HepG2 (cell line): Measurements from ENCODE around the gene CTSW. TPM values are rescaled to one million over a fixed set of nuclear protein-coding genes. Genes with fewer than 3 reads are reported as not detected.
A peak's percentile ranks its signal among the peaks of the same experiment; 100 is the strongest.

Experiments
- ATAC-seq: fragments of 200-7000 bp; cut with Tn5 transposase; 3 replicates; pipeline ENCODE4 v1.9.1; 2020; ENCODE audit warnings: mild to moderate bottlenecking, moderate library complexity
- BruUV-seq: library from RNA; stranded (reverse); fragments of 400-500 nt; replicated peaks from 2 replicates; lab custom pipeline; 2021; lab: Mats Ljungman, UMichigan
- CTCF ChIA-PET: fragments of 300-600 bp; formaldehyde crosslinking; extraction: SDS; loops from one replicate; lab custom pipeline; 2021; ENCODE audit warnings: low total read pairs, inconsistent platforms, low intra/inter-chr PET ratio; lab: Yijun Ruan, JAX
- POLR2A ChIA-PET: fragments of 350-600 bp; sonication (Branson Sonifier 250); formaldehyde crosslinking; loops from one replicate; lab custom pipeline; 2020; ENCODE audit warnings: antibody characterized with exemption, inconsistent platforms; lab: Yijun Ruan, JAX
- DNase-seq: peaks from one replicate; pipeline ENCODE4 v3.0.0-alpha.2; 2015; ENCODE audit warnings: low spot score
- FAIRE-seq: peaks from 3 replicates; lab custom pipeline; 2011; peaks lifted over from hg19 to GRCh38; lab: Jason Lieb, UNC
- H2AFZ ChIP-seq: one replicate; pipeline ENCODE4 v1.6.1; 2011; ENCODE audit warnings: low read length, inconsistent platforms
- H3K27ac ChIP-seq: fragments of 300-600 bp; 3 replicates; pipeline ENCODE4 v1.8.0; 2011; ENCODE audit warnings: mixed run types, mild to moderate bottlenecking, mixed read lengths, low read length, inconsistent platforms; ENCODE audit not compliant: insufficient read depth; ENCODE audit errors: extremely low read length
- H3K27me3 ChIP-seq, 2 experiments: fragments of 200-600 bp in 1 of 2; 2 replicates in 1 of 2; 3 replicates in 1 of 2; pipeline versions ENCODE4 v1.6.0 to v1.8.0; 2011; ENCODE audit warnings: low read length in 2 of 2, mild to moderate bottlenecking in 2 of 2, moderate library complexity in 2 of 2, inconsistent platforms in 1 of 2; ENCODE audit not compliant: insufficient read depth in 2 of 2, control insufficient read depth in 1 of 2
- H3K36me3 ChIP-seq, 2 experiments: fragments of 200-600 bp in 1 of 2; replicated peaks in 1 of 2; 2 replicates in 1 of 2; 3 replicates in 1 of 2; pipeline versions ENCODE4 v1.5.1 to v1.8.0; 2011; ENCODE audit warnings: low read length in 2 of 2, inconsistent platforms in 1 of 2; ENCODE audit not compliant: insufficient read depth in 2 of 2, control insufficient read depth in 1 of 2
- H3K4me1 ChIP-seq: 2 replicates; pipeline ENCODE4 v1.5.1; 2012; ENCODE audit warnings: low read length, inconsistent platforms; ENCODE audit not compliant: insufficient read depth
- H3K4me2 ChIP-seq: 2 replicates; pipeline ENCODE4 v1.6.0; 2011; ENCODE audit warnings: low read depth, low read length, inconsistent platforms
- H3K4me3 ChIP-seq, 3 experiments: fragments of 200-600 bp in 1 of 3; sonication (generic), shearing (Covaris generic) in 1 of 3; replicated peaks in 1 of 3; 2 replicates each; pipeline ENCODE4 v1.5.1; 2011 to 2016; ENCODE audit warnings: low read length in 3 of 3, inconsistent platforms in 2 of 3, low read depth in 2 of 3, mild to moderate bottlenecking in 2 of 3, control low read depth in 1 of 3, mixed read lengths in 1 of 3; ENCODE audit not compliant: insufficient read depth in 1 of 3
- H3K79me2 ChIP-seq: one replicate; pipeline ENCODE4 v1.6.1; 2011; ENCODE audit warnings: low read length, inconsistent platforms; ENCODE audit not compliant: insufficient read depth
- H3K9ac ChIP-seq: 2 replicates; pipeline ENCODE4 v1.6.0; 2011; ENCODE audit warnings: mild to moderate bottlenecking, low read depth, low read length, inconsistent platforms; ENCODE audit not compliant: insufficient read depth
- H3K9me3 ChIP-seq: 2 replicates; pipeline ENCODE4 v1.5.1; 2012; ENCODE audit warnings: mild to moderate bottlenecking, low read length
- H4K20me1 ChIP-seq: 2 replicates; pipeline ENCODE4 v1.6.0; 2011; ENCODE audit warnings: inconsistent platforms, mild to moderate bottlenecking, low read length, moderate library complexity; ENCODE audit not compliant: insufficient read depth
- ADNP ChIP-seq: sonication (generic); formaldehyde crosslinking; IDR thresholded peaks from 2 replicates; pipeline ENCODE4 v1.4.0; 2020; ENCODE audit warnings: missing genetic modification reagents
- AGO2 ChIP-seq: fragments of 200-400 bp; formaldehyde crosslinking; optimal IDR thresholded peaks from 2 replicates; pipeline ENCODE3; 2017; ENCODE audit warnings: mild to moderate bottlenecking, low read depth, low read length, moderate library complexity
- BRD4 ChIP-seq: sonication (generic); formaldehyde crosslinking; IDR thresholded peaks from 2 replicates; pipeline ENCODE4 v1.4.0; 2020; ENCODE audit warnings: missing genetic modification reagents
- CC2D1A ChIP-seq: sonication (generic); formaldehyde crosslinking; IDR thresholded peaks from 2 replicates; pipeline ENCODE4 v1.8.1; 2023; ENCODE audit warnings: mild to moderate bottlenecking, missing genetic modification reagents
- ELF4 ChIP-seq: sonication (generic); formaldehyde crosslinking; IDR thresholded peaks from 2 replicates; pipeline ENCODE4 v1.5.0; 2020; ENCODE audit warnings: missing genetic modification reagents, mild to moderate bottlenecking, moderate library complexity, borderline replicate concordance
- FOXA3 ChIP-seq: IDR thresholded peaks from 2 replicates; pipeline ENCODE4 v1.6.1; 2016; ENCODE audit warnings: missing genetic modification reagents, missing compliant biosample characterization
- GLI4 ChIP-seq: sonication (generic); formaldehyde crosslinking; IDR thresholded peaks from 2 replicates; pipeline ENCODE4 v1.5.1; 2020; ENCODE audit warnings: missing genetic modification reagents, mild to moderate bottlenecking, moderate library complexity, borderline replicate concordance
- KLF6 ChIP-seq: IDR thresholded peaks from 2 replicates; pipeline ENCODE4 v1.8.0; 2016; ENCODE audit warnings: missing biosample characterization, missing genetic modification reagents
- MED1 ChIP-seq: sonication (generic); formaldehyde crosslinking; IDR thresholded peaks from 2 replicates; pipeline ENCODE4 v1.4.0; 2020; ENCODE audit warnings: missing genetic modification reagents
- NPAS2 ChIP-seq: sonication (generic); formaldehyde crosslinking; IDR thresholded peaks from 2 replicates; pipeline ENCODE4 v1.8.0; 2022; ENCODE audit warnings: mild to moderate bottlenecking, missing genetic modification reagents, borderline replicate concordance
- RBFOX2 ChIP-seq: fragments of 200-400 bp; formaldehyde crosslinking; IDR thresholded peaks from 2 replicates; pipeline ENCODE4 v1.6.1; 2017; ENCODE audit warnings: low read depth, mild to moderate bottlenecking, low read length
- SATB2 ChIP-seq: sonication (generic); formaldehyde crosslinking; IDR thresholded peaks from 2 replicates; pipeline ENCODE4 v1.5.0; 2020; ENCODE audit warnings: missing genetic modification reagents
- SP140L ChIP-seq: sonication (generic); formaldehyde crosslinking; IDR thresholded peaks from 2 replicates; pipeline ENCODE4 v1.4.0; 2020; ENCODE audit warnings: missing genetic modification reagents, borderline replicate concordance
- SUZ12 ChIP-seq: fragments of 150-350 bp; IDR thresholded peaks from 2 replicates; pipeline ENCODE4 v1.6.1; 2014; ENCODE audit warnings: low read depth, low read length
- ZBTB25 ChIP-seq: IDR thresholded peaks from 2 replicates; pipeline ENCODE4 v1.6.1; 2018; ENCODE audit warnings: missing genetic modification reagents
- ZNF10 ChIP-seq: sonication (generic); formaldehyde crosslinking; IDR thresholded peaks from 2 replicates; pipeline ENCODE4 v1.4.0; 2020; ENCODE audit warnings: mild to moderate bottlenecking, low read depth, missing genetic modification reagents, borderline replicate concordance
- ZSCAN12 ChIP-seq: sonication (generic); formaldehyde crosslinking; IDR thresholded peaks from 2 replicates; pipeline ENCODE4 v1.9.0; 2021; ENCODE audit warnings: mild to moderate bottlenecking, missing genetic modification reagents
- WGBS: methylation state at CpG from one replicate; pipeline ENCODE4 v1.1.6; 2017; ENCODE audit warnings: low lambda C conversion rate; 5-methylcytosine and 5-hydroxymethylcytosine counted together
- in situ Hi-C: cut with HindIII; loops from 2 replicates; pipeline ENCODE4 v1.10.0; 2017; ENCODE audit warnings: low pct_unique_long_range_greater_than_20kb; ENCODE audit not compliant: extremely low pct_ligation_motif_present
- intact Hi-C: fragments of 100-400 bp; cut with micrococcal nuclease; formaldehyde crosslinking; loops from one replicate; pipeline ENCODE4 v1.10.0; 2022; ENCODE audit not compliant: unreplicated experiment
- polyA plus RNA-seq, 8 experiments: library from polyadenylated mRNA; depleted of rRNA in 3 of 8; stranded (reverse) in 7 of 8; unstranded in 1 of 8; fragments of >200 nt; fragmentation: Illumina TruSeq in 4 of 8; extraction: Trizol in 4 of 8; gene quantifications; 2 replicates each; pipeline versions ENCODE4 v1.2.1 to v1.2.3, GENCODE V29; 2011 to 2016; ENCODE audit warnings: low read depth in 4 of 8, missing spikeins in 1 of 8, mixed read lengths in 1 of 8; ENCODE audit not compliant: insufficient read depth in 1 of 8
- total RNA-seq, 5 experiments: library from RNA; depleted of rRNA; stranded (reverse); fragments of >200 nt; fragmentation: Illumina TruSeq; extraction: Trizol; gene quantifications; 2 replicates each; pipeline ENCODE4 v1.2.3, GENCODE V29; 2016; ENCODE audit warnings: low read depth in 1 of 5
- TF ChIP-seq, protein P1 (sequence below): sonication (generic); formaldehyde crosslinking; IDR thresholded peaks from 2 replicates; pipeline ENCODE4 v1.8.0; 2022; ENCODE audit warnings: mild to moderate bottlenecking, missing genetic modification reagents, moderate library complexity

The CTSW gene
- total and polyA plus RNA-seq, 2 of the 13 experiments (the other 11 are each of a cell fraction or from before 2014, with no cell fraction given): 0.09 TPM; not detected in 1

DNA sequence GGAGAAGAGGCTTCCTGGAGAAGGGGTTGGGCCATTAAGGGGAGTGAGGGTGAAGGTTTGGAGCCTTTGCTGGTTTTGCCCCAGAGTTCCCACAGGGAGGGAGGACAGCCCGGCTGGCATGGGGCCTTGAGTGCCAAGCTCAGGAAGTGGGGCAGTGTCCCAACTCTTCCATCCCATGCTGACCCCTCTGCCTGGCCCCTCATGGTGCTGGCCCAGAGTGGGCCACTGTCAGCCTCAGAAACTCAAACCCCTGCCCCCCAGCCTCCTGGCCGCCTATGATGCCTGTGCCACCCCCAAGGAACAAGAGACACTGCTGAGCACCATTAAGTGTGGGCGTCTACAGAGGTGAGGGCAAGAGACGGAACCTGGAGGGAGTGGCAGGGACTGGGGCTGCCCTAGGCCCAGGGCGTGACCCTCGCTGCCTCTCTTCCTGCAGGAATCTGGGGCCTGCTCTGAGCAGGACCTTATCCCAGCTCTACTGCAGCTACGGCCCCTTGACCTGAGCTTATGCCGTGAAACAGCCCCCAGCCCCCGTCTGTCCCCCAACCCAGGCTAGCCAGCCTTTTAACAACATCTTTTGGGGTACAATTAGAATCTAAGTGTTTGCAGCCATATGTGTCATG lies 14.0 kb upstream of the CTSW start (continued):
- TF ChIP-seq MED1 (CRISPR knock-in tag): no peak
- TF ChIP-seq, protein P1, sequence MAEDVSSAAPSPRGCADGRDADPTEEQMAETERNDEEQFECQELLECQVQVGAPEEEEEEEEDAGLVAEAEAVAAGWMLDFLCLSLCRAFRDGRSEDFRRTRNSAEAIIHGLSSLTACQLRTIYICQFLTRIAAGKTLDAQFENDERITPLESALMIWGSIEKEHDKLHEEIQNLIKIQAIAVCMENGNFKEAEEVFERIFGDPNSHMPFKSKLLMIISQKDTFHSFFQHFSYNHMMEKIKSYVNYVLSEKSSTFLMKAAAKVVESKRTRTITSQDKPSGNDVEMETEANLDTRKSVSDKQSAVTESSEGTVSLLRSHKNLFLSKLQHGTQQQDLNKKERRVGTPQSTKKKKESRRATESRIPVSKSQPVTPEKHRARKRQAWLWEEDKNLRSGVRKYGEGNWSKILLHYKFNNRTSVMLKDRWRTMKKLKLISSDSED: no peak

GRCh38 chr11:65866509-65867283 lies 12.9 kb upstream of the CTSW start:
- Histone ChIP-seq H3K4me3 (no peak overlapping the region), H4K20me1 (no peaks in the 10 kb centered on the region), H3K27ac (no peak overlapping the region), H3K9me3 (no peaks in the 10 kb centered on the region), H3K79me2 (peaks cover 2% of the 10 kb centered on the region), H3K4me2 (no peak overlapping the region), H3K9ac (no peak overlapping the region), H3K27me3 (no peaks in the 10 kb centered on the region), H2AFZ (no peak overlapping the region), H3K4me1 (peaks cover 27% of the 10 kb centered on the region), H3K36me3 (peaks cover 14 to 51% of the 10 kb centered on the region in 2 experiments; a peak in 4 of 5 replicates)
- DNase-seq: no peak
- in situ Hi-C loops (no loop called here), intact Hi-C loops (no loop called here)
- TF ChIP-seq NPAS2: no peak
- TF ChIP-seq SP140L (CRISPR knock-in tag): no peak
- TF ChIP-seq KLF6: no peak
- TF ChIP-seq, protein P1: no peak
- TF ChIP-seq ZNF10 (CRISPR knock-in tag): no peak
- no peak for TF ChIP-seq CC2D1A (CRISPR knock-in tag)
- peak; percentile 57; the same call in 1 of the 2 replicates for TF ChIP-seq RBFOX2
- TF ChIP-seq BRD4 (CRISPR knock-in tag): no peak
- TF ChIP-seq AGO2: peak; percentile 73
- TF ChIP-seq SUZ12: no peak
- TF ChIP-seq ELF4 (CRISPR knock-in tag): no peak
- TF ChIP-seq ZSCAN12 (CRISPR knock-in tag): no peak
- TF ChIP-seq GLI4 (CRISPR knock-in tag): no peak
- no peak for TF ChIP-seq ZBTB25
- no peak for TF ChIP-seq FOXA3 (CRISPR knock-in tag)
- TF ChIP-seq ADNP (CRISPR knock-in tag): no peak
- no peak for TF ChIP-seq SATB2
- ATAC-seq: no peak
- POLR2A ChIA-PET: interaction anchor here (1.2 to 8.9 kb wide), 2 partner anchors 7 to 24 kb away, joined by 3 to 81 read pairs; partner anchors contain the start of genes CCDC85B, CFL1 and MUS81
- CTCF ChIA-PET: no interaction called here
- BruUV-seq: no TSS peak
- 95% methylated on average over 15 of the region's 21 CpGs for WGBS
- FAIRE-seq: no peak
